ENCODE results near the gene NTM. TPM values are rescaled to one million over a fixed set of nuclear protein-coding genes. Genes with fewer than 3 reads are reported as not detected.
A peak's percentile ranks its signal among the peaks of the same experiment; 100 is the strongest.
"Not testable (repeated sequence)": the region's sequence is repeated elsewhere in the genome, so short reads cannot be mapped to it uniquely, and the experiment has no call there.

Gene NTM
- total RNA-seq, 1 donor from 2014 or later: not detected

- DNase-seq (ENCODE audit: low spot score): no peak
- no peak for ATAC-seq
These were observed 677.6 kb downstream of the NTM start for GRCh38 chr11:132048040-132048439.

DNA sequence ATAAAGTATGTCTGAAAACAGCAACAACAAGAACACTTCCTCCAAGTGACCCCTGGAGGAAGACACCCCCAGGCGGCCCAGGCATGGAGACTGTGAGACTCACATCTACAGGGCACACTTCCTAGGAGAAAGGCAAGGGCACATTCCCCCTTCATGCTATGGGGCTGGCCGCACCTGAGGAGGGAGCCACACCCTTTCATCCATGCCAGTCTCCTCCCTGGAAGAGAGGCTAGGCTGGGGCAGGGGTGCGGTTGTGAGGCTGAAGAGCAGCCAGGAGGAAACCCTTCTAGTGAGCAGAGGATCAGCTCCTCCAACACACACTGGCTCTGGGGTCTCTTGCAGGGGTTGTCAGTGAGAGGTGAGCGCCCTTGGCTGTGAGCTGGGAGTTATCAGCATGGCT lies 678.8 kb downstream of the NTM start:
- no peak for DNase-seq (ENCODE audit: low spot score)
- ATAC-seq: no peak

DNA sequence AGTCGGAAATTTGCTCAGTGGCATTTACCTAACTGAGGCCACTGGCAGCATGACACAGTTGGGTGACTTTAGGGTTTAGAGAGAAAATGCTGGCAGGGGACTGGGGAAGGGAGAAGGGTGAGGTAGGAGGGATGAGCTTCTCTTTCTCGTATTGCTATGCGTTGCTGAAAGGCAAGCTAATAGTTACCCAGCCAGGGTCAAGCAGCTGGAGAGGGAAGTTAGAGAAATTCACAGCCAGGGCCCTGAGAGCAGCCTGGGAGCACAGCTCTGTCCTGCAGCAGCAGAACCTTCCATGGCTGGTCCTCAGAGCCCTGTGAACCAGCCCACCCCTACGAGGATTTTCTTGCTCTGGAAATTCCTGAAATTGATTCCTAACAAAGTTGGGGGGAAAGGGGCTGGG lies 679.6 kb downstream of the NTM start:
- peak; percentile 33 for ATAC-seq
- DNase-seq (ENCODE audit: low spot score): no peak

DNA sequence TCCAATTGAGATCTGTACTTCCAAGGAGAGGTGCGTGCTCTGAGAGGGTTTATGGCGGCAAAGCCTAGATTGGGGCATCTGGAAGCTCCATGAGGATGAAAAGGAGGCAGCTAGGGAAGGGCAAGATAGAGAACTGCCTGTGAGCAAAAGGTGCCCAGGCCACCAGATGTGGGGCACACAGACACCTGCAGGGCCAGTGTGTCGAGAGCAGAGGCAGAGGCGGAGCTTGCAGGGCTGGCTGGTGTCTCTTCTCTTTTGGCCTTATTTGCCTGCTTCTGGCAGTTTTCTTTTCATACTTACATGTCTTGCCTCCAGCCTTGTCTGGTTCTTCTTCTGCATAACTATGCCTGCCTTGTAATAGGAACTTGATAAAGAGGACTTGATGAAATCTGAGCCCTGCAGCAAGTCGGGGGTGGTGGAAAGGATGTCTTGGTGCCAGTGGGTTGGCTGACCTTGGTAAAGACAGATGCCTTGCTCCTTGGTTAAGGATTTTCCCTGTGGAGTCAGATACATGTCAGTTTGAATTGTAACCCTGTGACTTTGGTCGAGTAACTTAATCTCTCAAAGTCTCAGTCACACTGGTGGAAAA lies 680.3 kb downstream of the NTM start:
- ATAC-seq (no peak), DNase-seq (ENCODE audit: low spot score) (no peak)

DNA sequence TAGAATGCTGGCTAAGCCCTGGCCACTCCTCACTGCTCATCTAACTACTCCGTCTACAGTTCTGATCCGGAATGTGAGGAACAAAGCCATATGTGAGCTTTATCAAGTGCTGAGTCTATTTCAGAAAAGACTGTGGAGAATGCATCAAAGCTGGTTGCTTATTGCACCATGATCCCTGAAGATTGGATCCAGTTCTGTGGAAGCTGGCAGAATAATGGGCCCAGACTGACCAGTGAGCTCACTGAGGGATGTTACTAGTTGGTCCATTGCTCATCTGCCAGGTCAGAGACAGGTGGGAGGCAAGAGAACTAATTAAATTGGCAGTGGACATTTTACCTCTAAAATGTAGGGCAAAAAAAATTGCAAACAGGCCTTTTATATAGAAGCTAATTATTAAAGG lies 681.3 kb downstream of the NTM start:
- DNase-seq (ENCODE audit: low spot score) (no peak), ATAC-seq (no peak)

- ATAC-seq: no peak
These were observed 681.9 kb downstream of the NTM start for GRCh38 chr11:132052342-132052741.

DNA sequence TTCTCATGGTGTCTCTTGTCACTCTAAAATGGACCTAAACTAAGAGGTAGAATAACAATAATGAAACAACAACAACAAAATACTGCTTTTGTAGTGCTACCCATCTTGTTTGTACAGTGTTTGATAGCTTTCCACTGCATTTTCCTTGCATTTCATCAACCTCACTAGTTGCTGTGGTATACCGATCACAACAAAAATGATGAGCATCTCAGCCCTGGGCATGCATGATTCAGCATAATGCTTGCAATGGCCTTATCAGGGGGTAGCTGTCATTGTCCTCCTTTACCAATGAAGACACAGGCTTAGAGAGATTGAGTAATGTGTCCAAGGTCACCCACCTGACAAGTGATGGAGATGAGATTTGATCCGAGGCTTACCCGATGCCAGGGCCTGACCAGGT lies 682.5 kb downstream of the NTM start:
- DNase-seq (ENCODE audit: low spot score): no peak
- no peak for ATAC-seq

More at GRCh38 chr11:132052342-132052741, 681.9 kb downstream of the NTM start:
- no peak for DNase-seq (ENCODE audit: low spot score)

DNA sequence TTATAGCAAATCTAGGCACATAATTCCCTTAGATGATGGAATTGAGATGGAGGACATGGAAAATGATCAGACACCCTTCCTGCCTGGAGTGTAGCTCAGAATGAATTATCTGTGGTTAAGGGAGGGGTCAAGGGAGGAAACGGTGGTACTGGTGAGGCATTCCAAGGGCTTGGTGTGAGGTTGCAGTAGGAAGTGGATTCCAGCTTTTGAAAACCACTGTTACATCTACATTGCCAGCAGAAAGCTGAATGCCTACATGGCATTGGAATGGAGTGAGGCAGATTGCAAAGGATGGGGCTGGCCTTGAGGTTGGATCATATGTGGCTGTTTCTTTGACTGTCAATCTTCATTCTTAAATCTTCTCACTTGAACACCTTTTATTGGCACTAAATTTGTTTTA lies 684.4 kb downstream of the NTM start:
- ATAC-seq (no peak), DNase-seq (ENCODE audit: low spot score) (no peak)

DNA sequence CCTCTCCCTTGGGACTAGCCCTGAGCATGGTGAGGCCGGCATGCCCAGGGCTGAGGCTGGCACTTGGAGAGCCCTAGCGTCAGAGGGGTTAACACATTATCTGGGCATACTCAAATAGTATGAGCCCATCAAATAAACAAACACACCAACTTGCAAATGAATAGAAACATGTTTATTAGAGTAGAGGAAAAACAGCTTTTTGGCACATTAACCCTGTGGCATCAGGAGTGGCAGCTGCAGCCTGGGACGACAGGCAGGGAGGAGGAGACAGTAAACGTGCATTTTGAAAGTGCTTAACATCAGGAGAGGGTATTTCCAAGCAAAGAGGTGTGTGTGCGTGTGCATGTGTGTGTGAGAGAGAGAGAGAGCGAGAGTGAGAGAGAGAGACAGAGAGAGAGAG lies 684.9 kb downstream of the NTM start:
- ATAC-seq (no peak), DNase-seq (ENCODE audit: low spot score) (no peak)

- no peak for ATAC-seq
- DNase-seq (ENCODE audit: low spot score): no peak
These were observed 686.3 kb downstream of the NTM start for GRCh38 chr11:132056689-132057088.

GRCh38 chr11:132057266-132057665 lies 686.9 kb downstream of the NTM start:
- no peak for ATAC-seq
- DNase-seq (ENCODE audit: low spot score): no peak

GRCh38 chr11:132058211-132058772 lies 687.9 kb downstream of the NTM start:
- DNase-seq (ENCODE audit: low spot score): no peak
- ATAC-seq: peak; percentile 64

GRCh38 chr11:132060567-132060966 lies 690.2 kb downstream of the NTM start:
- no peak for DNase-seq (ENCODE audit: low spot score)
- ATAC-seq: no peak

DNA sequence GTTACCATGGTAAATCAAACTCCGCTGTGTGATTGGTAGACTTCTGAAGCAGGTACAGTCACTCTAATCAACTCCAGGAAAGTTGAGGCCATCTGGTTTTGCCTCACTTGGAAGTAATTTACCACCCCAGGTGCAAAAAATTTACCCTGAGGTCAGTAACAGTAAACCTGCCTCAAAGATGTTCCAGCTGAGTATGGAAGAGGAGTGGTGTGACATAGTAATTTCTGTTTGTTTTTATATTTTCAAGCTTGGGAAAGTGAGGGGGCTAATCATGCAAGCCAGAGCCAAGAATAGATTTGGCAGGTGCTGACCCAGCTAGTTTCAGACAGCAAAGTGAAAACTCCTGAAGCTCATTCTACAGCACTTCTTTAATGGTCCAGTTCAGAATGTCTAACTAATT lies 691.6 kb downstream of the NTM start:
- DNase-seq (ENCODE audit: low spot score) (no peak), ATAC-seq (no peak)

DNA sequence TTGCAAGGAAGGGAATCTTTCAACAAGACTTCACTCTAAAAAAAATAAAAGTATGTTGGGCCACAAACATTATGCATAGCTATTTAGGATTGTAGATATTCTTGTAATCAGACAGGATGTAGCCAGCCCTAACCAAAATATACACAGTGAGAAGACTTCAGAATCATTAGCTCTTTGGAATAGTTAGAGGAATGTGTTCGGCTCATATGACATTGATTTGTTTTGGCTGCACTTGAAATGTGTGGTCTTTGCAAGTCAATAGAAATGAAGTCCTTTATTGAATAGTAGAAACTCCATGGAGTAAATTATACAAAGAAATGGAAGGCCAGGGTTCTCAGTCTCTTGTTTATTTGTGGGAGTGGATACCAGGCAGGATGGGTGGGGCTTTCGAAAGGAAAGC lies 692.1 kb downstream of the NTM start:
- ATAC-seq (no peak), DNase-seq (ENCODE audit: low spot score) (no peak)

- DNase-seq (ENCODE audit: low spot score) (no peak), ATAC-seq (peak; percentile 19)
These were observed 694.7 kb downstream of the NTM start for GRCh38 chr11:132064987-132065620.

DNA sequence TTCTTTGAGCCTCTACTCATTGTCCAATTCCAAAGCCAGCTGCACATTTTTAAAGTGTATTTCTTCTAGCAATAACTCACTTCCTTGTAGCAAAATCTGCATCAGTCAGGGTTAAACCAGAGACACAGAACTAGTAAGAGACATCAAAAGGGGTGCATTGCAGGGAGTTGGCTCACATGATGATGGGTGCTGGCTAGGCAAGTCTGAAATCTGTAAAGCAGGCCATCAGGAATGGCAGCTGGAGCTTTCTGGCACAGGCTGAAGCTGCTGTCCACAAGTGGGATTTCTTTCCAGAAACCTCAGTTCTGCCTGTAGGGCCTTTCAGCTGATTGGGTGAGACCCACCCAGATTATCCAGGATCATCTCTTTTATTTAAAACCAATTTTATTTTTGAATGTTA lies 698.1 kb downstream of the NTM start:
- DNase-seq (ENCODE audit: low spot score): no peak
- no peak for ATAC-seq

GRCh38 chr11:132069593-132069992 lies 699.2 kb downstream of the NTM start:
- ATAC-seq; DNase-seq (ENCODE audit: low spot score): not testable (repeated sequence)

DNA sequence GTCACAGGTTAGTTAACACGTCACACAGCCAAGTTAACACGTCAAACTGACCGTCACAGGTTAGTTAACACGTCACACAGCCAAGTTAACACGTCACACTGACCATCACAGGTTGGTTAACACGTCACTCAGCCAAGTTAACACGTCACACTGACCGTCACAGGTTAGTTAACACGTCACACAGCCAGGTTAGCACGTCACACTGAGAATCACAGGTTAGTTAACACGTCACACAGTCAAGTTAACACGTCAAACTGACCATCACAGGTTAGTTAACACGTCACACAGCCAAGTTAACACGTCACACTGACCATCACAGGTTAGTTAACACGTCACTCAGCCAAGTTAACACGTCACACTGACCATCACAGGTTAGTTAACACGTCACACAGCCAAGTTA lies 700.5 kb downstream of the NTM start:
- not testable (repeated sequence) for DNase-seq (ENCODE audit: low spot score); ATAC-seq

DNA sequence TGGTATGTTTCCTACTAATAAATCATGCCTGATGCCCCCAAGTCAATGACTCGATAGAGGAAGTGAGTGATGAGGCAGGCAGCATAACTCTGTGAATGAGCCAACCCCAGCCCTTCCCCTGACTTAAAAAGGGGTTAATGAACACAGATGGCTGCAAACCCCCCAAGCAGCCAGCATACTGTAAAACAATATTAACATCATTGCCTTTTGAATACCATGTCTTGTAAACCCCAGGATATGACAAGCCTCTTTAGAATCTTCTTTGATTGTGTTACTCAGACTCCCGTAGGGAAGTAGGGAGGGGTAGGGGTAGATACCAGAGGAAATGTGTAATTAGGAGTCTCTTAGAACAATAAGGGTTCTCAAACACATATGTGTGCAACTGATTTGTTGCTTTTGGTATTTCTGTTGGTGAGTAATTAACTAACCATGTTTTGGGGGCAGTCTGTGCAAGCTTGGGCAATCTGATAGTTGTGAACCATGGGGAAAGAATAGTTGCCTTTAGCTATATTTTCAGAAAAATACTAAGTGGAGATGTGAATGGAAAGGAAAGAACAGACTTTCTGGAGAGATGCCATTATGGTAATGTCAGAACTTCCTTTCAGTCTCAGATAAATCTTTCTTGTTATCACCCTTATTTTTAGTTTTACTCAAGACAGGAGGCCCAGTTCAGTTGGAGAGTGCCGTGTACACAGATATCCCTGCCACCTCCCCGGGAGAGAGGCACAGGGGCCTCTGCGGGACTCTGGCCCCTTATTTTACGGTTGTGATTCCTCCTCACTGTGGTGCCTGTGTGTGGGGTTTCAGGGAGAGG lies 701.8 kb downstream of the NTM start:
- ATAC-seq: no peak
- no peak for DNase-seq (ENCODE audit: low spot score)

GRCh38 chr11:132072858-132073211 lies 702.4 kb downstream of the NTM start:
- ATAC-seq (no peak), DNase-seq (ENCODE audit: low spot score) (no peak)

- DNase-seq (ENCODE audit: low spot score): no peak
- no peak for ATAC-seq
These were observed 703.4 kb downstream of the NTM start for GRCh38 chr11:132073787-132074186.
